ENCODE measurements around the gene TTC9C.
"Not testable (repeated sequence)": the region's sequence is repeated elsewhere in the genome, so short reads cannot be mapped to it uniquely, and the experiment has no call there.

Gene TTC9C

GRCh38 chr11:62752994-62753735 lies 24.9 kb downstream of the TTC9C start:
- DNase-seq = no peak

GRCh38 chr11:62753736-62754603 lies 25.7 kb downstream of the TTC9C start, which contains the start of gene ZBTB3:
TSS of gene ZBTB3 (minus strand) at chr11:62754160. CDS start at chr11:62753664, 496 bp downstream.
- peak; percentile 99 for DNase-seq

- DNase-seq = no peak
Observed at GRCh38 chr11:62755086-62755615, 26.9 kb downstream of the TTC9C start.

- no peak for DNase-seq
Observed at GRCh38 chr11:62757846-62758788, 29.8 kb downstream of the TTC9C start.

- not testable (repeated sequence) for DNase-seq
Observed at GRCh38 chr11:62760867-62761227, 32.6 kb downstream of the TTC9C start.

- DNase-seq = no peak
Observed at GRCh38 chr11:62770778-62771143, 42.5 kb downstream of the TTC9C start.

- peak; percentile 95 to 98 for DNase-seq
Observed at GRCh38 chr11:62771144-62772021, 43.1 kb downstream of the TTC9C start, which contains the start of gene TAF6L. TSS of gene TAF6L (plus strand) at chr11:62771396. CDS start at chr11:62775784, 4,388 bp downstream.

- no peak for DNase-seq
Observed at GRCh38 chr11:62774407-62774806, 46.1 kb downstream of the TTC9C start.

GRCh38 chr11:62775646-62776045 lies 47.4 kb downstream of the TTC9C start:
- DNase-seq = no peak

GRCh38 chr11:62777389-62777788 lies 49.1 kb downstream of the TTC9C start:
- peak; percentile 29 to 44 for DNase-seq

GRCh38 chr11:62778441-62778840 lies 50.2 kb downstream of the TTC9C start:
- no peak for DNase-seq

GRCh38 chr11:62782753-62783152 lies 54.5 kb downstream of the TTC9C start:
- no peak for DNase-seq

GRCh38 chr11:62786318-62787004 lies 58.2 kb downstream of the TTC9C start:
- DNase-seq = peak; percentile 80 to 94

GRCh38 chr11:62787005-62787759 lies 58.9 kb downstream of the TTC9C start, which contains the start of gene TMEM179B:
TSS of gene TMEM179B (plus strand) at chr11:62787402. CDS start at chr11:62787432, 30 bp downstream.
- peak; percentile 99 to 100 for DNase-seq
